Measurements from ENCODE around the gene IER3. TPM values are rescaled to one million over a fixed set of nuclear protein-coding genes. Genes with fewer than 3 reads are reported as not detected.

The IER3 gene
- total and polyA plus RNA-seq, 9 of the 15 experiments (the other 6 are each of a cell fraction or from before 2014, with no cell fraction given), result 1.5 to 30.0 (median 11.5) TPM

GRCh38 chr6:30748851-30749540 is 4.6 kb upstream of the IER3 start (continued):
- TF ChIP-seq ZNF197 (CRISPR knock-in tag; IDR thresholded peaks at IDR 0.05; ENCODE audit: low read depth), result no peak

DNA sequence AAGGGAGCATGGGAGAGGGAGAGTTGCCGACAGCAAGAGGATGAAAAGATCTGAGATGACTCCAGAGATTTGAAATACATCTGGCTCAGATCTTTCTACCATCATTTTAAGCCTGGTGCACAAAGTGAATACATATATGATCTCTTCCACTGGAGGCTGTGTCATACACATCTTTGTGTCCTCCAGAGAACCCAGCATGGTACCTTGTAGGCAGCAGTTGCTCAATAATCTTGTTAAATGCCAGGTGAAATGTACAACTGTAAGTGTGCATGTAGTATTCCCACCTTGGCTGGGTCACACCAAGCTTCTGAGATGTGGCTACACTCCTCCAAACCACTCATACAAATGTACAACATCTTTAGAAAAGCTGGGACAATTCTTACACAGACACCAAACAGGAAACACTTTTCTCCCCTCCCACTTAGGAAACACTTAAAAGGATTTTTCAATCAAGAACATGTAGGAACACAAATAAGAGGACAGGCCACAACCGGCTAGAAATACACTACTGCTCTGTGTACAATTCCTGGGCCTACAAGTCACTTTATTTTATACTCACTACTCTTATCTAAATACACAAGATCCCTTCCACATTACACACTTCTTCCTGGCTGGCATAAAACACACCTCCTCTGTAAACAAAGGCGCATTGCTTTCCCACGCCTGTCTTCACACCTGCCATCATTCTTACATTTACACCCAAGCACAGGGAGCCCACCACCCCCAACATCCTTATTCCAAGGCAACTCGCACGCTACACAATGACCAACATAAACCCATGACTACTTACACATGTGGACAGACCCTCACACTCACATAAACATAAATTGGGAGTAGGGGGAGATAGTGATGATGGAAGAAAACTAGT is 3.8 kb upstream of the IER3 start:
- no peak for ATAC-seq
- ChIA-PET POLR2A (interaction anchor here (0.8 to 1.2 kb wide), 3 partner anchors 13 to 72 kb away, joined by 3 to 4 read pairs (median 3); no protein-coding TSS in a partner anchor), CTCF (ENCODE audit: low intra/inter-chr PET ratio) (no interaction called here)
- Histone ChIP-seq H3K27me3 (ENCODE audit: control insufficient read depth in 2 of 2, insufficient read depth in 2 of 2, low read length in 2 of 2) (no peaks in the 10 kb centered on the region), H3K9ac (ENCODE audit: insufficient read depth in 1 of 2, low read depth in 2 of 2, low read length in 2 of 2) (no peak overlapping the region), H3K27ac (ENCODE audit: extremely low read depth, low read depth, low read length) (no peak overlapping the region), H3K4me2 (ENCODE audit: insufficient read depth, low read length) (no peak overlapping the region), H4K20me1 (replicated peaks; ENCODE audit: control insufficient read depth, insufficient read depth, low read length) (peaks cover 3% of the 10 kb centered on the region; the same call in 1 of the 2 replicates), H3K79me2 (ENCODE audit: control insufficient read depth, insufficient read depth, low read length) (peaks cover 13% of the 10 kb centered on the region), H3K9me3 (replicated peaks; ENCODE audit: control insufficient read depth, insufficient read depth, low read depth, low read length) (no peaks in the 10 kb centered on the region), H3K4me1 (replicated peaks in 1 of 2; ENCODE audit: control insufficient read depth in 2 of 2, insufficient read depth in 2 of 2, low read length in 2 of 2) (peaks cover 32% of the 10 kb centered on the region in 2 experiments), H2AFZ (ENCODE audit: low read depth, low read length) (peak overlapping the region; percentile 78), H3K4me3 (no peak overlapping the region), H3K36me3 (ENCODE audit: control insufficient read depth, insufficient read depth, low read length) (no peaks in the 10 kb centered on the region), H3K9me1 (ENCODE audit: control insufficient read depth, insufficient read depth, low read length) (no peaks in the 10 kb centered on the region)
- 57% methylated on average over 6 of the region's 6 CpGs for WGBS (ENCODE audit: insufficient coverage, low coverage, missing lambda C conversion rate)
- no peak for DNase-seq (ENCODE audit: extremely low read depth in 1 of 4, low spot score in 3 of 4)
- TF ChIP-seq PHTF2 (CRISPR knock-in tag; IDR thresholded peaks at IDR 0.05) (no peak), KDM1A (IDR thresholded peaks at IDR 0.05) (no peak), ZNF584 (CRISPR knock-in tag; IDR thresholded peaks at IDR 0.05; ENCODE audit: low read depth) (no peak), MECOM (CRISPR knock-in tag; IDR thresholded peaks at IDR 0.05) (no peak)
- intact Hi-C loops (cut with micrococcal nuclease) (no loop called here), in situ Hi-C loops (cut with MboI) (loop anchor here (5.0 kb wide), 1 partner anchor 64 kb away; no protein-coding TSS in a partner anchor)
- BruUV-seq (replicated peaks), result no TSS peak
- peak; percentile 55 for FAIRE-seq
